SK-N-SH (cell line): Measurements from ENCODE around the gene TRAF1. TPM values are rescaled to one million over a fixed set of nuclear protein-coding genes. Genes with fewer than 3 reads are reported as not detected.

Experiments
- CTCF ChIA-PET: fragments of 300-600, 350-600 bp; formaldehyde crosslinking; extraction: SDS; loops from one replicate; lab custom pipeline; 2021; lab: Yijun Ruan, JAX
- POLR2A ChIA-PET: fragments of 350-600 bp; sonication (Branson Sonifier 250); formaldehyde crosslinking; extraction: SDS; loops from one replicate; lab custom pipeline; 2020; ENCODE audit warnings: antibody characterized with exemption, inconsistent platforms; lab: Yijun Ruan, JAX
- DNase-seq: peaks from one replicate; pipeline ENCODE4 v3.0.0; 2012
- H2AFZ ChIP-seq: fragments of 200-600 bp; sonication (generic); 2 replicates; pipeline ENCODE4 v1.8.1; 2016; ENCODE audit warnings: antibody characterized with exemption, mild to moderate bottlenecking, low read depth
- H3F3A ChIP-seq: fragments of 200-600 bp; sonication (generic); replicated peaks from 2 replicates; pipeline ENCODE3; 2016; ENCODE audit warnings: antibody characterized with exemption, mild to moderate bottlenecking; ENCODE audit not compliant: insufficient read depth
- H3K27ac ChIP-seq, 2 experiments: fragments of 200-500 bp in 1 of 2; fragments of 200-600 bp in 1 of 2; sonication (Bioruptor generic) in 1 of 2; sonication (generic), shearing (Covaris generic) in 1 of 2; 2 replicates each; pipeline versions ENCODE4 v1.5.1 to v1.6.1; 2014 to 2016; ENCODE audit warnings: low read depth in 2 of 2, inconsistent platforms in 1 of 2, low read length in 1 of 2, mild to moderate bottlenecking in 1 of 2, mixed read lengths in 1 of 2
- H3K27me3 ChIP-seq: fragments of 200-600 bp; sonication (generic), shearing (Covaris generic); 2 replicates; pipeline ENCODE4 v1.6.1; 2016; ENCODE audit warnings: mixed run types; ENCODE audit not compliant: insufficient read depth
- H3K36me3 ChIP-seq, 2 experiments: fragments of 200-500 bp in 1 of 2; fragments of 200-600 bp in 1 of 2; sonication (Bioruptor generic) in 1 of 2; sonication (generic) in 1 of 2; replicated peaks in 1 of 2; 2 replicates each; pipeline versions ENCODE3 to v1.5.1; 2014 to 2016; ENCODE audit warnings: low read length in 1 of 2, mild to moderate bottlenecking in 1 of 2; ENCODE audit not compliant: insufficient read depth in 2 of 2, control insufficient read depth in 1 of 2
- H3K4me1 ChIP-seq, 2 experiments: fragments of 200-500 bp in 1 of 2; fragments of 200-600 bp in 1 of 2; sonication (Bioruptor generic) in 1 of 2; sonication (generic), shearing (Covaris generic) in 1 of 2; 2 replicates each; pipeline versions ENCODE4 v1.5.1 to v1.6.1; 2014 to 2016; ENCODE audit warnings: low read depth in 1 of 2, low read length in 1 of 2, mixed run types in 1 of 2; ENCODE audit not compliant: insufficient read depth in 2 of 2, control insufficient read depth in 1 of 2
- H3K4me2 ChIP-seq: fragments of 200-600 bp; sonication (generic), shearing (Covaris generic); 2 replicates; pipeline ENCODE4 v1.6.1; 2017; ENCODE audit warnings: mixed run types
- H3K4me3 ChIP-seq, 2 experiments: fragments of 200-500 bp in 1 of 2; fragments of 200-600 bp in 1 of 2; sonication (Bioruptor generic) in 1 of 2; sonication (generic), shearing (Covaris generic) in 1 of 2; 2 replicates each; pipeline versions ENCODE4 v1.5.1 to v1.8.1; 2014 to 2016; ENCODE audit warnings: low read depth in 2 of 2, inconsistent platforms in 1 of 2, low read length in 1 of 2, mild to moderate bottlenecking in 1 of 2, mixed read lengths in 1 of 2, moderate library complexity in 1 of 2
- H3K79me2 ChIP-seq: fragments of 200-600 bp; sonication (generic); 2 replicates; pipeline ENCODE4 v1.8.1; 2017; ENCODE audit warnings: mild to moderate bottlenecking; ENCODE audit not compliant: insufficient read depth
- H3K9ac ChIP-seq: fragments of 200-600 bp; sonication (generic); 2 replicates; pipeline ENCODE4 v1.6.1; 2017; ENCODE audit warnings: mixed run types
- H3K9me2 ChIP-seq: fragments of 200-600 bp; sonication (generic); 2 replicates; pipeline ENCODE4 v1.6.1; 2017; ENCODE audit warnings: mixed run types
- H3K9me3 ChIP-seq: fragments of 200-600 bp; sonication (generic); 2 replicates; pipeline ENCODE4 v1.6.1; 2017; ENCODE audit warnings: mixed run types, mild to moderate bottlenecking, moderate library complexity
- H4K20me1 ChIP-seq: fragments of 200-600 bp; sonication (generic); 2 replicates; pipeline ENCODE4 v1.6.1; 2017; ENCODE audit warnings: mild to moderate bottlenecking, mixed run types; ENCODE audit not compliant: insufficient read depth
- CHD2 ChIP-seq: fragments of 150-350 bp; IDR thresholded peaks from 2 replicates; pipeline ENCODE4 v1.6.1; 2018; ENCODE audit warnings: low read length; ENCODE audit not compliant: partially characterized antibody
- EP300 ChIP-seq, 2 experiments: IDR thresholded peaks; 2 replicates each; pipeline versions ENCODE4 v1.4.0 to v1.6.1; 2012; ENCODE audit warnings: borderline replicate concordance in 1 of 2, low read depth in 1 of 2, low read length in 1 of 2
- FOSL2 ChIP-seq: IDR thresholded peaks from 2 replicates; pipeline ENCODE4 v1.4.0; 2012; ENCODE audit warnings: low read depth, mild to moderate bottlenecking, moderate library complexity, borderline replicate concordance
- FOXM1 ChIP-seq: IDR thresholded peaks from 2 replicates; pipeline ENCODE4 v1.4.0; 2012; ENCODE audit warnings: low read depth, mild to moderate bottlenecking
- MEF2A ChIP-seq: IDR thresholded peaks from 2 replicates; pipeline ENCODE4 v1.4.0; 2012; ENCODE audit warnings: low read depth, borderline replicate concordance
- NFIC ChIP-seq: IDR thresholded peaks from 2 replicates; pipeline ENCODE4 v1.4.0; 2012; ENCODE audit warnings: borderline replicate concordance
- NRF1 ChIP-seq: IDR thresholded peaks from 2 replicates; pipeline ENCODE4 v1.6.1; 2012; ENCODE audit warnings: low read depth, mild to moderate bottlenecking, low read length
- RAD21 ChIP-seq: IDR thresholded peaks from 2 replicates; pipeline ENCODE4 v1.6.1; 2012; ENCODE audit warnings: mild to moderate bottlenecking, low read length
- RFX5 ChIP-seq: IDR thresholded peaks from 2 replicates; pipeline ENCODE4 v1.6.1; 2012; ENCODE audit warnings: mild to moderate bottlenecking, improper control_type of control experiment, low read length
- YY1 ChIP-seq: IDR thresholded peaks from 2 replicates; pipeline ENCODE4 v1.4.0; 2012; ENCODE audit warnings: low read depth, mild to moderate bottlenecking
- whole genome bisulfite sequencing: methylation state at CpG from one replicate; pipeline ENCODE4 v1.1.6; 2017; ENCODE audit warnings: low lambda C conversion rate; 5-methylcytosine and 5-hydroxymethylcytosine counted together
- polyA plus RNA-seq, 3 experiments: library from polyadenylated mRNA; depleted of rRNA; stranded (reverse); fragments of >200 nt; gene quantifications; 2 replicates each; pipeline ENCODE4 v1.2.3, GENCODE V29; 2012
- TF ChIP-seq, protein P1 (sequence below): fragments of 200-600 bp; sonication (generic); IDR thresholded peaks from 2 replicates; pipeline ENCODE4 v1.6.1; 2017; ENCODE audit warnings: antibody characterized with exemption, mild to moderate bottlenecking, moderate library complexity
- TF ChIP-seq, protein P2 (sequence below): IDR thresholded peaks from 2 replicates; pipeline ENCODE4 v1.4.0; 2012; ENCODE audit warnings: low read depth

Gene TRAF1
- polyA plus RNA-seq, 1 of the 3 experiments (the other 2 are of a cell fraction) = 1.2 TPM

DNA sequence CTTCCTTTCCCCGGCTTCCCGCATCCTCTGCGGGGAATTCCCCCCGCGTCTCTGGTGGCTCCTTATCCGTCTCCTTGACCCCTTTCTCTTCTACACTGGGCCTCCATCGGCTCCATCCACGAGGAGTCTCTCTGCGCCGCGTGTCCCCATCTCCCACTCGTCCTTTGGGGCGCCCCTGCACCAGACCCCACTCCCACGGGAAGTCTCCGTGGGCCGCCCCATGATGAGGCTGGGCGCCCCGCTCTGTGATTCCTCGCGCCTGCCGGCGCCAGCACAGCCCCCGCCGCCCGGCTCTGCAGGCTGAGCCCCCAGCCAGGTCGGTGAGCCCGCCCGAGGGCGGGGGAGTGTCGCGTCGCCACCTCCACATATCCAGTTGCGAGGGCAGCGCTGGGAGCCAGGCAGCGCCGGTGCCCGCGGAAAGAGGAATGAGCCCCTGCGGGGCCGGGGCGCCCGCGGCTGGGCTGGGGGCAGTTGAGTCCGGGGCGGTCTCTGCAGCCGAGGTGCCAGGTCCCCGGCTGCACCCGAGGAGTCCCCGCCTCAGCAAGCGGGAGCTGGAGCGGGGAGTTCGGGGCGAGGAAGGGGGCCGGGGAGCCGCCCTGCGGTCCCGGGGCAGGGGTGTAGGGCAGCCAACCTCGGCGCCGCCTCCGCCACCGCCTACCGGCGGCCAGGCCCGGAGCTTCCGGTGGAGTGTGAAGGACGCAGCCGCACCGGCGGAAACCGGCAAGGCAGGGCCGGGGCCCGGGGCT, 2.1 kb upstream of the TRAF1 start (continued):
- TF ChIP-seq, protein P1, sequence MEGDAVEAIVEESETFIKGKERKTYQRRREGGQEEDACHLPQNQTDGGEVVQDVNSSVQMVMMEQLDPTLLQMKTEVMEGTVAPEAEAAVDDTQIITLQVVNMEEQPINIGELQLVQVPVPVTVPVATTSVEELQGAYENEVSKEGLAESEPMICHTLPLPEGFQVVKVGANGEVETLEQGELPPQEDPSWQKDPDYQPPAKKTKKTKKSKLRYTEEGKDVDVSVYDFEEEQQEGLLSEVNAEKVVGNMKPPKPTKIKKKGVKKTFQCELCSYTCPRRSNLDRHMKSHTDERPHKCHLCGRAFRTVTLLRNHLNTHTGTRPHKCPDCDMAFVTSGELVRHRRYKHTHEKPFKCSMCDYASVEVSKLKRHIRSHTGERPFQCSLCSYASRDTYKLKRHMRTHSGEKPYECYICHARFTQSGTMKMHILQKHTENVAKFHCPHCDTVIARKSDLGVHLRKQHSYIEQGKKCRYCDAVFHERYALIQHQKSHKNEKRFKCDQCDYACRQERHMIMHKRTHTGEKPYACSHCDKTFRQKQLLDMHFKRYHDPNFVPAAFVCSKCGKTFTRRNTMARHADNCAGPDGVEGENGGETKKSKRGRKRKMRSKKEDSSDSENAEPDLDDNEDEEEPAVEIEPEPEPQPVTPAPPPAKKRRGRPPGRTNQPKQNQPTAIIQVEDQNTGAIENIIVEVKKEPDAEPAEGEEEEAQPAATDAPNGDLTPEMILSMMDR = no peak
- TF ChIP-seq YY1 (no peak), RAD21 (no peak)

DNA sequence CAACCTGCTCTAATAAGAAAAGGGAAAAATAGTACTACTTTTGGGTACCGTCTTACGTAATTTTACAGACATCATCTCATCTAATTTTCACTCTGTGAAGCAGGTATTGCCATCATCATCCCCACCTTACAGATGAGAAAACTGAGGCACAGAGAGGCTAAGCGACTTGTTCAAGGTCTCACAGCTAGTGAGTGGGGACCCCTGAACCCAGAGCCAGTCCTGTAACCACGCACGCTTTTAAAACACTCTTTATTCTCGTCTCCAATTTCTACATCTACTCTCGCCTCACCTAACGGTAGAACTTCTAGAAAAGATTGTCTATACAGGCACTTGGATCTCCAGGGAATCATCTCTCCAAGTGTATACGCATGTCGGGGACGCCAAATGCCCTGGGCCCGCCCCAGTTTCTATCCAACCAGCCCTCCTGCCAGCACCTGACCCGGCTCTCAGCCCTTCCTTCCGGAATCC, 1.5 kb upstream of the TRAF1 start:
- CTCF ChIA-PET = no interaction called here

More for the DNA sequence above, 1.5 kb upstream of the TRAF1 start:
- POLR2A ChIA-PET = no interaction called here
- no peak overlapping the region for H2AFZ ChIP-seq
- no peaks in the 10 kb centered on the region for H3K27me3 ChIP-seq
- no peak overlapping the region for H3K4me3 ChIP-seq
- H3K9me3 ChIP-seq = no peaks in the 10 kb centered on the region
- 96% methylated on average over 14 of the region's 14 CpGs for WGBS
- peaks cover 30 to 33% of the 10 kb centered on the region in 2 experiments for H3K4me1 ChIP-seq
- H3K36me3 ChIP-seq = no peaks in the 10 kb centered on the region
- no peak overlapping the region for H3K27ac ChIP-seq
- no peak for DNase-seq
- TF ChIP-seq NFIC (no peak), FOXM1 (no peak), CHD2 (no peak), MEF2A (no peak), FOSL2 (no peak), EP300 (IDR thresholded peaks at IDR 0.05; ENCODE audit: borderline replicate concordance in 1 of 2, low read depth in 1 of 2, low read length in 1 of 2) (no peak), NRF1 (no peak), RFX5 (no peak)
- TF ChIP-seq, protein P1 = no peak
- TF ChIP-seq, protein P2, sequence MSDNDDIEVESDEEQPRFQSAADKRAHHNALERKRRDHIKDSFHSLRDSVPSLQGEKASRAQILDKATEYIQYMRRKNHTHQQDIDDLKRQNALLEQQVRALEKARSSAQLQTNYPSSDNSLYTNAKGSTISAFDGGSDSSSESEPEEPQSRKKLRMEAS = no peak
- no peaks in the 10 kb centered on the region for H3K9me2 ChIP-seq
- peaks cover 25% of the 10 kb centered on the region for H3F3A ChIP-seq
- H3K4me2 ChIP-seq = no peak overlapping the region
- no peak overlapping the region for H3K9ac ChIP-seq
- no peaks in the 10 kb centered on the region for H3K79me2 ChIP-seq
- no peaks in the 10 kb centered on the region for H4K20me1 ChIP-seq
